ENCODE measurements around the gene SERPINI1. TPM values are rescaled to one million over a fixed set of nuclear protein-coding genes. Genes with fewer than 3 reads are reported as not detected.

SERPINI1 gene
- total RNA-seq, 1 experiment from 2014 or later = 6.0 TPM

DNA sequence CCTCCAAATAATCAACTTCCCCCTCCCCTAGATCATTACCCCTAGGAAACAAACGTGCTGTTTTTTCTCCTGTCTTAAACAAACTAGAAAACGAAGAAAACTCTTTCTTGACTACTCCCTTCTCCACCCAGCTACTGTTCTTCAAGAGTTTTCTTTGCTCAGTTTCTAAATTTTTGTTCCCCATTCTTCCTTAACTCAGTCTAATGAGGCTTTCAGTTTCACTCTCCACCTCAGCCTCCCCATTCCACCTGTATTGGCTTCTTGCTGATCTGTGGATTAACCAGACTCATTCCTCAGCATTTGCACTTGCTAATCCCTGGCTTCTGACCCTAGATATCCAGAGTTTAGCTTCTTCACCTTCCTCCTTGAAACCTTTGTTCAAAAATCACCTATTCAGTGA is 26.8 kb downstream of the SERPINI1 start:
- H3K14ac ChIP-seq (ENCODE audit: insufficient read depth, low read length) = no peak overlapping the region
- no peaks in the 10 kb centered on the region for H4K20me1 ChIP-seq (ENCODE audit: control insufficient read depth, insufficient read depth, insufficient read length)
- DNase-seq = no peak
- H2BK5ac ChIP-seq (ENCODE audit: insufficient read length, low read length) = no peak overlapping the region
- H3K56ac ChIP-seq (ENCODE audit: insufficient read length, low read depth, low read length) = no peak overlapping the region
- H3T11ph ChIP-seq (ENCODE audit: low read length) = no peak overlapping the region
- Mint-ChIP-seq H3K36me3 (ENCODE audit: insufficient read depth in 1 of 3, low read depth in 3 of 3) (peaks cover 16 to 24% (median 21%) of the 10 kb centered on the region in 3 experiments), H3K27ac (peak overlapping the region in 1 of 3 experiments; percentile 0; a peak in 2 of 7 replicates), H3K4me3 (no peak overlapping the region), H3K9me3 (peaks cover 24 to 29% of the 10 kb centered on the region in 2 experiments), H3K27me3 (ENCODE audit: low read depth) (no peaks in the 10 kb centered on the region), H3K4me1 (peaks cover 7% of the 10 kb centered on the region in 2 experiments; a peak in 3 of 4 replicates)
- H2BK120ac ChIP-seq (ENCODE audit: low read depth, low read length, poor library complexity, severe bottlenecking) = no peak overlapping the region
- H4K91ac ChIP-seq (ENCODE audit: insufficient read length, low read depth, low read length) = no peak overlapping the region
- no peak overlapping the region for H2BK20ac ChIP-seq (ENCODE audit: low read depth, low read length, poor library complexity, severe bottlenecking)
- no peak overlapping the region for H3K4me2 ChIP-seq (ENCODE audit: insufficient read depth, insufficient read length, low read length)
- no peak overlapping the region for H3K27ac ChIP-seq (ENCODE audit: insufficient read length, low read depth, low read length)
- H2BK15ac ChIP-seq (ENCODE audit: low read depth, low read length) = no peak overlapping the region
- no peak overlapping the region for H4K8ac ChIP-seq (replicated peaks; ENCODE audit: insufficient read length, low read depth, low read length)
- H3K79me1 ChIP-seq (ENCODE audit: insufficient read depth, low read depth, low read length, poor library complexity, severe bottlenecking) = no peaks in the 10 kb centered on the region
- no peak overlapping the region for H3K4ac ChIP-seq (ENCODE audit: low read depth, low read length)
- H3K18ac ChIP-seq (ENCODE audit: insufficient read length, low read depth, low read length) = no peak overlapping the region
- H4K5ac ChIP-seq (ENCODE audit: insufficient read length, low read depth, low read length) = no peak overlapping the region
- H2BK12ac ChIP-seq (ENCODE audit: insufficient read length, low read depth, low read length) = no peak overlapping the region
- H3K79me2 ChIP-seq (ENCODE audit: insufficient read depth, low read length) = no peaks in the 10 kb centered on the region
- WGBS (ENCODE audit: extremely low coverage, insufficient read length, low lambda C conversion rate) = no CpG with 5 or more reads among the region's 2 CpGs
- H2AFZ ChIP-seq (ENCODE audit: low read length) = no peak overlapping the region
- TF ChIP-seq, protein P1, sequence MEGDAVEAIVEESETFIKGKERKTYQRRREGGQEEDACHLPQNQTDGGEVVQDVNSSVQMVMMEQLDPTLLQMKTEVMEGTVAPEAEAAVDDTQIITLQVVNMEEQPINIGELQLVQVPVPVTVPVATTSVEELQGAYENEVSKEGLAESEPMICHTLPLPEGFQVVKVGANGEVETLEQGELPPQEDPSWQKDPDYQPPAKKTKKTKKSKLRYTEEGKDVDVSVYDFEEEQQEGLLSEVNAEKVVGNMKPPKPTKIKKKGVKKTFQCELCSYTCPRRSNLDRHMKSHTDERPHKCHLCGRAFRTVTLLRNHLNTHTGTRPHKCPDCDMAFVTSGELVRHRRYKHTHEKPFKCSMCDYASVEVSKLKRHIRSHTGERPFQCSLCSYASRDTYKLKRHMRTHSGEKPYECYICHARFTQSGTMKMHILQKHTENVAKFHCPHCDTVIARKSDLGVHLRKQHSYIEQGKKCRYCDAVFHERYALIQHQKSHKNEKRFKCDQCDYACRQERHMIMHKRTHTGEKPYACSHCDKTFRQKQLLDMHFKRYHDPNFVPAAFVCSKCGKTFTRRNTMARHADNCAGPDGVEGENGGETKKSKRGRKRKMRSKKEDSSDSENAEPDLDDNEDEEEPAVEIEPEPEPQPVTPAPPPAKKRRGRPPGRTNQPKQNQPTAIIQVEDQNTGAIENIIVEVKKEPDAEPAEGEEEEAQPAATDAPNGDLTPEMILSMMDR (conservative IDR thresholded peaks at IDR 0.05) = no peak
- no peaks in the 10 kb centered on the region for H3K27me3 ChIP-seq (ENCODE audit: insufficient read depth, low read length)
- H3K9ac ChIP-seq (ENCODE audit: extremely low read depth, insufficient read length, low read length) = no peak overlapping the region
- H3K9me3 ChIP-seq (ENCODE audit: control insufficient read depth, low read depth, low read length) = no peaks in the 10 kb centered on the region
- H3K4me1 ChIP-seq (ENCODE audit: insufficient read depth, low read length) = no peaks in the 10 kb centered on the region
- no peak overlapping the region for H2AK5ac ChIP-seq (ENCODE audit: insufficient read length, low read length)
- H3K23me2 ChIP-seq (ENCODE audit: insufficient read length, low read depth, low read length, poor library complexity, severe bottlenecking) = no peaks in the 10 kb centered on the region
- no peak overlapping the region for H3K23ac ChIP-seq (ENCODE audit: insufficient read length, low read depth, low read length)

Measured in H9 (cell line).